Measurements from ENCODE around the gene HSPB7. TPM values are rescaled to one million over a fixed set of nuclear protein-coding genes. Genes with fewer than 3 reads are reported as not detected.

Gene HSPB7
- total RNA-seq, 1 experiment from 2014 or later = not detected

DNA sequence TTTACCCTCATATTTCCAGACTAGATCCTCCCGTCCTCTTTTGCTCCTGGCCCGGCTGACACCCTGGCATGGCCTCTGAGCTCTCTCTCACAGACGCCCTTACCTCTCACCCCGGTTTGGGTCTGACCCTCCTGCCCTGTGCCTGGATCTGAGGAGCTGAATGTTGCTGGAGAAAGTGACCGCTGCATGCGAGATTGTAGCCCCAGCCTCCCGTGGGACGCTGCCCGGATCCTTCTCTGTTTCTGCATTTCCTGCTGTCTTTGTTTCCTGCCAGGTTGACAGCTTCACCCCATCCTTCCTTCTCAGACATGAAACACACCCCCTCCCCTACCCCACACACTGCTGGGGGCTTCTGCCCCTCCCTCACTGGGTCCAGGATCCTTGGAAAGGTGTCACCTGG is 46.1 kb upstream of the HSPB7 start:
- H3K27me3 ChIP-seq (ENCODE audit: insufficient read depth, low read length) = no peaks in the 10 kb centered on the region
- no peak overlapping the region for H2AK5ac ChIP-seq (ENCODE audit: insufficient read length, low read length)
- H3K27ac ChIP-seq (ENCODE audit: insufficient read length, low read depth, low read length) = no peak overlapping the region
- H3K9ac ChIP-seq (ENCODE audit: extremely low read depth, insufficient read length, low read length) = no peak overlapping the region
- H2BK5ac ChIP-seq (ENCODE audit: insufficient read length, low read length) = no peak overlapping the region
- H3K9me3 ChIP-seq (ENCODE audit: control insufficient read depth, low read depth, low read length) = no peaks in the 10 kb centered on the region
- H3K56ac ChIP-seq (ENCODE audit: insufficient read length, low read depth, low read length) = no peak overlapping the region
- H2BK12ac ChIP-seq (ENCODE audit: insufficient read length, low read depth, low read length) = no peak overlapping the region
- WGBS (ENCODE audit: extremely low coverage, insufficient read length, low lambda C conversion rate) = no CpG with 5 or more reads among the region's 9 CpGs
- Mint-ChIP-seq H3K9me3 (no peaks in the 10 kb centered on the region), H3K27me3 (ENCODE audit: low read depth) (peaks cover 28% of the 10 kb centered on the region), H3K4me1 (peaks cover 33 to 44% of the 10 kb centered on the region in 2 experiments), H3K27ac (peak overlapping the region in 2 of 3 experiments; percentile 28 to 40; a peak in 1 of 7 replicates), H3K4me3 (no peak overlapping the region), H3K36me3 (ENCODE audit: insufficient read depth in 1 of 3, low read depth in 3 of 3) (no peaks in the 10 kb centered on the region)
- no peak overlapping the region for H2BK15ac ChIP-seq (ENCODE audit: low read depth, low read length)
- H4K8ac ChIP-seq (replicated peaks; ENCODE audit: insufficient read length, low read depth, low read length) = no peak overlapping the region
- H3K4me1 ChIP-seq (ENCODE audit: insufficient read depth, low read length) = peaks cover 3% of the 10 kb centered on the region; the same call in 1 of the 2 replicates
- H2BK120ac ChIP-seq (ENCODE audit: low read depth, low read length, poor library complexity, severe bottlenecking) = no peak overlapping the region
- H4K91ac ChIP-seq (ENCODE audit: insufficient read length, low read depth, low read length) = no peak overlapping the region
- H2BK20ac ChIP-seq (ENCODE audit: low read depth, low read length, poor library complexity, severe bottlenecking) = no peak overlapping the region
- no peak overlapping the region for H4K5ac ChIP-seq (ENCODE audit: insufficient read length, low read depth, low read length)
- no peak overlapping the region for H3K14ac ChIP-seq (ENCODE audit: insufficient read depth, low read length)
- no peaks in the 10 kb centered on the region for H4K20me1 ChIP-seq (ENCODE audit: control insufficient read depth, insufficient read depth, insufficient read length)
- no peak overlapping the region for H3K4ac ChIP-seq (ENCODE audit: low read depth, low read length)
- no peak overlapping the region for H3K4me2 ChIP-seq (ENCODE audit: insufficient read depth, insufficient read length, low read length)
- no peaks in the 10 kb centered on the region for H3K23me2 ChIP-seq (ENCODE audit: insufficient read length, low read depth, low read length, poor library complexity, severe bottlenecking)
- no peaks in the 10 kb centered on the region for H3K79me1 ChIP-seq (ENCODE audit: insufficient read depth, low read depth, low read length, poor library complexity, severe bottlenecking)
- no peak overlapping the region for H2AFZ ChIP-seq (ENCODE audit: low read length)
- no peaks in the 10 kb centered on the region for H3K79me2 ChIP-seq (ENCODE audit: insufficient read depth, low read length)
- H3K18ac ChIP-seq (ENCODE audit: insufficient read length, low read depth, low read length) = no peak overlapping the region
- DNase-seq = no peak
- TF ChIP-seq, protein P1, sequence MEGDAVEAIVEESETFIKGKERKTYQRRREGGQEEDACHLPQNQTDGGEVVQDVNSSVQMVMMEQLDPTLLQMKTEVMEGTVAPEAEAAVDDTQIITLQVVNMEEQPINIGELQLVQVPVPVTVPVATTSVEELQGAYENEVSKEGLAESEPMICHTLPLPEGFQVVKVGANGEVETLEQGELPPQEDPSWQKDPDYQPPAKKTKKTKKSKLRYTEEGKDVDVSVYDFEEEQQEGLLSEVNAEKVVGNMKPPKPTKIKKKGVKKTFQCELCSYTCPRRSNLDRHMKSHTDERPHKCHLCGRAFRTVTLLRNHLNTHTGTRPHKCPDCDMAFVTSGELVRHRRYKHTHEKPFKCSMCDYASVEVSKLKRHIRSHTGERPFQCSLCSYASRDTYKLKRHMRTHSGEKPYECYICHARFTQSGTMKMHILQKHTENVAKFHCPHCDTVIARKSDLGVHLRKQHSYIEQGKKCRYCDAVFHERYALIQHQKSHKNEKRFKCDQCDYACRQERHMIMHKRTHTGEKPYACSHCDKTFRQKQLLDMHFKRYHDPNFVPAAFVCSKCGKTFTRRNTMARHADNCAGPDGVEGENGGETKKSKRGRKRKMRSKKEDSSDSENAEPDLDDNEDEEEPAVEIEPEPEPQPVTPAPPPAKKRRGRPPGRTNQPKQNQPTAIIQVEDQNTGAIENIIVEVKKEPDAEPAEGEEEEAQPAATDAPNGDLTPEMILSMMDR (conservative IDR thresholded peaks at IDR 0.05) = no peak
- H3T11ph ChIP-seq (ENCODE audit: low read length) = no peak overlapping the region
- H3K23ac ChIP-seq (ENCODE audit: insufficient read length, low read depth, low read length) = no peak overlapping the region
